GM12878 (cell line): ENCODE results near the gene PLD4. TPM values are rescaled to one million over a fixed set of nuclear protein-coding genes. Genes with fewer than 3 reads are reported as not detected.

ENCODE experiments used
- ATAC-seq: fragments of 200-7000 bp; cut with Tn5 transposase; 3 replicates; pipeline ENCODE4 v1.9.1; 2020; ENCODE audit warnings: mild to moderate bottlenecking, moderate library complexity
- BruUV-seq: library from RNA; stranded (reverse); fragments of 400-500 nt; replicated peaks from 2 replicates; lab custom pipeline; 2021; lab: Mats Ljungman, UMichigan
- CTCF ChIA-PET: fragments of 300-600 bp; sonication (Branson Sonifier 250); formaldehyde crosslinking; extraction: SDS; loops from one replicate; lab custom pipeline; 2021; ENCODE audit warnings: inconsistent platforms; lab: Yijun Ruan, JAX
- POLR2A ChIA-PET: fragments of 350-600 bp; formaldehyde crosslinking; extraction: SDS; loops from one replicate; lab custom pipeline; 2021; ENCODE audit warnings: inconsistent platforms; lab: Charles Lee
- RAD21 ChIA-PET: fragments of 300-600 bp; sonication (Branson Sonifier 250); formaldehyde crosslinking; loops from one replicate; lab custom pipeline; 2023; ENCODE audit warnings: antibody characterized with exemption; ENCODE audit not compliant: unreplicated experiment; lab: Charles Lee
- SMC1A ChIA-PET: fragments of 300-600 bp; sonication (Branson Sonifier 250); formaldehyde crosslinking; loops from one replicate; lab custom pipeline; 2023; ENCODE audit not compliant: unreplicated experiment, uncharacterized antibody; lab: Charles Lee
- DNase-seq: peaks from one replicate; pipeline ENCODE4 v3.0.0-alpha.2; 2011; ENCODE audit warnings: low read depth, low spot score
- FAIRE-seq: peaks from 3 replicates; lab custom pipeline; 2011; peaks lifted over from hg19 to GRCh38; lab: Jason Lieb, UNC
- H2AFZ ChIP-seq: 2 replicates; pipeline ENCODE4 v1.6.0; 2011; ENCODE audit warnings: low read depth, low read length, control low read depth; ENCODE audit not compliant: control insufficient read depth
- H3K27ac ChIP-seq: 2 replicates; pipeline ENCODE4 v1.5.1; 2011; ENCODE audit warnings: control low read depth; ENCODE audit not compliant: control insufficient read depth, insufficient read depth
- H3K27me3 ChIP-seq, 2 experiments: replicated peaks in 1 of 2; 2 replicates each; pipeline versions ENCODE4 v1.6.0 to v1.6.1; 2011; ENCODE audit warnings: low read length in 1 of 2; ENCODE audit not compliant: control insufficient read depth in 2 of 2, insufficient read depth in 2 of 2
- H3K36me3 ChIP-seq, 2 experiments: 2 replicates each; pipeline ENCODE4 v1.5.1; 2011; ENCODE audit warnings: low read length in 1 of 2; ENCODE audit not compliant: control insufficient read depth in 2 of 2, insufficient read depth in 2 of 2
- H3K4me1 ChIP-seq: 2 replicates; pipeline ENCODE4 v1.6.1; 2011; ENCODE audit warnings: mild to moderate bottlenecking, low read length, moderate library complexity, mixed read lengths; ENCODE audit not compliant: control insufficient read depth, insufficient read depth
- H3K4me2 ChIP-seq: 2 replicates; pipeline ENCODE4 v1.6.0; 2011; ENCODE audit warnings: control low read depth; ENCODE audit not compliant: control insufficient read depth, insufficient read depth
- H3K4me3 ChIP-seq: fragments of 200-600 bp; sonication (generic); 2 replicates; pipeline ENCODE4 v1.5.1; 2016
- H3K79me2 ChIP-seq: 2 replicates; pipeline ENCODE4 v1.6.0; 2011; ENCODE audit warnings: low read length; ENCODE audit not compliant: control insufficient read depth, insufficient read depth
- H3K9ac ChIP-seq: 2 replicates; pipeline ENCODE4 v1.8.0; 2011; ENCODE audit warnings: low read length, control low read depth, mixed read lengths; ENCODE audit not compliant: control insufficient read depth, insufficient read depth
- H3K9me3 ChIP-seq: replicated peaks from 3 replicates; pipeline ENCODE4 v1.5.1; 2011; ENCODE audit warnings: mild to moderate bottlenecking, low read length; ENCODE audit not compliant: control insufficient read depth, insufficient read depth
- H4K20me1 ChIP-seq: 2 replicates; pipeline ENCODE4 v1.6.0; 2011; ENCODE audit not compliant: control insufficient read depth, insufficient read depth
- CBFB ChIP-seq: IDR thresholded peaks from 2 replicates; pipeline ENCODE4 v1.6.1; 2016; ENCODE audit warnings: antibody characterized with exemption, low read depth
- CEBPB ChIP-seq, 2 experiments: fragments of 150-350 bp in 1 of 2; IDR thresholded peaks; 2 replicates each; pipeline ENCODE4 v1.6.1; 2012 to 2014; ENCODE audit warnings: low read depth in 2 of 2, low read length in 2 of 2, borderline replicate concordance in 1 of 2, inconsistent platforms in 1 of 2
- EGR1 ChIP-seq, 2 experiments: IDR thresholded peaks; 1 replicate in 1 of 2; 2 replicates in 1 of 2; pipeline ENCODE4 v1.6.1; 2011 to 2012; ENCODE audit warnings: low read depth in 2 of 2, low read length in 2 of 2, borderline replicate concordance in 1 of 2, mild to moderate bottlenecking in 1 of 2, moderate library complexity in 1 of 2
- EP300 ChIP-seq, 2 experiments: fragments of 150-350 bp in 1 of 2; IDR thresholded peaks; 2 replicates each; pipeline ENCODE4 v1.6.1; 2011 to 2012; ENCODE audit warnings: low read depth in 2 of 2, low read length in 2 of 2, borderline replicate concordance in 1 of 2, improper control_type of control experiment in 1 of 2, inconsistent platforms in 1 of 2; ENCODE audit not compliant: control insufficient read depth in 1 of 2
- ESRRA ChIP-seq: IDR thresholded peaks from 2 replicates; pipeline ENCODE4 v1.6.1; 2012; ENCODE audit warnings: mild to moderate bottlenecking, low read length, improper control_type of control experiment
- MEF2A ChIP-seq: IDR thresholded peaks from 2 replicates; pipeline ENCODE4 v1.6.1; 2011; ENCODE audit warnings: low read depth, mild to moderate bottlenecking, low read length, moderate library complexity; ENCODE audit not compliant: insufficient read depth
- NFIC ChIP-seq: IDR thresholded peaks from 2 replicates; pipeline ENCODE4 v1.6.1; 2012; ENCODE audit warnings: low read depth, mild to moderate bottlenecking, inconsistent platforms, low read length, moderate library complexity
- NFYA ChIP-seq: IDR thresholded peaks from 2 replicates; pipeline ENCODE4 v1.6.1; 2011; ENCODE audit warnings: low read depth, mild to moderate bottlenecking, low read length, improper control_type of control experiment, borderline replicate concordance
- POLR2AphosphoS5 ChIP-seq: IDR thresholded peaks from 2 replicates; pipeline ENCODE4 v1.6.1; 2011; ENCODE audit warnings: mild to moderate bottlenecking, low read length, inconsistent platforms
- RAD21 ChIP-seq: IDR thresholded peaks from 2 replicates; pipeline ENCODE4 v1.6.1; 2011; ENCODE audit warnings: mild to moderate bottlenecking, low read depth, low read length, moderate library complexity; ENCODE audit not compliant: insufficient read depth
- RELA ChIP-seq: fragments of 450-650 bp; IDR thresholded peaks from 2 replicates; pipeline ENCODE4 v1.8.0; 2014; ENCODE audit warnings: borderline replicate concordance; ENCODE audit not compliant: partially characterized antibody
- REST ChIP-seq: IDR thresholded peaks from 2 replicates; pipeline ENCODE4 v1.6.1; 2012; ENCODE audit warnings: mild to moderate bottlenecking, low read depth, low read length
- SUZ12 ChIP-seq: fragments of 200-600 bp; sonication (generic); IDR thresholded peaks from one replicate; pipeline ENCODE4 v1.6.1; 2018; ENCODE audit warnings: antibody characterized with exemption, mild to moderate bottlenecking; ENCODE audit not compliant: unreplicated experiment
- TCF12 ChIP-seq: IDR thresholded peaks from 2 replicates; pipeline ENCODE4 v1.6.1; 2011; ENCODE audit warnings: low read depth, mild to moderate bottlenecking, low read length
- WGBS: methylation state at CpG from one replicate; pipeline ENCODE4 v1.1.6; 2016; ENCODE audit warnings: low lambda C conversion rate; ENCODE audit not compliant: insufficient replicate concordance, insufficient coverage; ENCODE audit errors: missing lambda C conversion rate; 5-methylcytosine and 5-hydroxymethylcytosine counted together
- in situ Hi-C: fragments of 300-500 bp; cut with MboI; formaldehyde crosslinking; loops from 9 replicates; pipeline ENCODE4 v1.14.3; 2018; ENCODE audit warnings: mixed read lengths
- intact Hi-C: fragments of 100-400 bp; cut with micrococcal nuclease; formaldehyde crosslinking; loops from one replicate; pipeline ENCODE4 v1.14.2; 2022; ENCODE audit not compliant: unreplicated experiment
- polyA plus RNA-seq, 11 experiments: library from polyadenylated mRNA; depleted of rRNA in 4 of 11; unstranded in 6 of 11; stranded (reverse) in 5 of 11; fragments of >200 nt; fragmentation: Nextera tagmentation in 4 of 11; fragmentation: Illumina TruSeq in 1 of 11; extraction: Ambion mirVana in 4 of 11; extraction: Trizol in 1 of 11; gene quantifications; 1 replicate in 1 of 11; 2 replicates in 10 of 11; pipeline versions ENCODE4 v1.2.1 to v1.2.3, GENCODE V29; 2011 to 2016; ENCODE audit warnings: inconsistent platforms in 2 of 11, missing spikeins in 2 of 11, low read depth in 1 of 11
- total RNA-seq, 4 experiments: library from RNA; depleted of rRNA in 3 of 4; stranded (reverse); fragments of >200 nt in 3 of 4; fragmentation: Illumina TruSeq in 1 of 4; extraction: Trizol in 1 of 4; gene quantifications; 2 replicates each; pipeline versions ENCODE4 v1.2.1 to v1.2.3, GENCODE V29; 2013 to 2021
- TF ChIP-seq, protein P1 (sequence below): IDR thresholded peaks from 2 replicates; pipeline ENCODE4 v1.6.1; 2011; ENCODE audit warnings: low read depth, mild to moderate bottlenecking, low read length, moderate library complexity, borderline replicate concordance; ENCODE audit errors: extremely low read depth

Gene PLD4
- total and polyA plus RNA-seq, 10 of the 15 experiments (the other 5 are each of a cell fraction or from before 2014, with no cell fraction given) = 0.20 to 57.7 (median 9.9) TPM

GRCh38 chr14:104982548-104983230, 58.0 kb downstream of the PLD4 start:
- no peak for TF ChIP-seq NFIC
- TF ChIP-seq TCF12 = no peak
- TF ChIP-seq SUZ12 = no peak
- no peak for TF ChIP-seq EP300 (IDR thresholded peaks at IDR 0.05; ENCODE audit: borderline replicate concordance in 1 of 2, control insufficient read depth in 1 of 2, low read depth in 2 of 2, low read length in 2 of 2)
- TF ChIP-seq, protein P1, sequence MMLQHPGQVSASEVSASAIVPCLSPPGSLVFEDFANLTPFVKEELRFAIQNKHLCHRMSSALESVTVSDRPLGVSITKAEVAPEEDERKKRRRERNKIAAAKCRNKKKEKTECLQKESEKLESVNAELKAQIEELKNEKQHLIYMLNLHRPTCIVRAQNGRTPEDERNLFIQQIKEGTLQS = no peak
- TF ChIP-seq ESRRA = no peak
- TF ChIP-seq REST = no peak
- no peak for TF ChIP-seq NFYA
- TF ChIP-seq RAD21 = no peak
- no peak for TF ChIP-seq CBFB
- no peak for TF ChIP-seq EGR1 (IDR thresholded peaks at IDR 0.05; ENCODE audit: borderline replicate concordance in 1 of 2, low read depth in 2 of 2, low read length in 2 of 2)
- TF ChIP-seq MEF2A = no peak
- no peak for TF ChIP-seq POLR2AphosphoS5
- TF ChIP-seq CEBPB (IDR thresholded peaks at IDR 0.05; ENCODE audit: borderline replicate concordance in 1 of 2, low read depth in 2 of 2, low read length in 2 of 2) = no peak
- TF ChIP-seq RELA = no peak
- Histone ChIP-seq H2AFZ (no peak overlapping the region), H3K9me3 (no peaks in the 10 kb centered on the region), H3K9ac (no peak overlapping the region), H3K79me2 (no peaks in the 10 kb centered on the region), H3K27ac (no peak overlapping the region), H4K20me1 (no peaks in the 10 kb centered on the region), H3K4me3 (no peak overlapping the region), H3K4me2 (no peak overlapping the region), H3K27me3 (peaks cover 3 to 4% of the 10 kb centered on the region in 2 experiments), H3K4me1 (no peaks in the 10 kb centered on the region; the same call in 1 of the 2 replicates), H3K36me3 (no peaks in the 10 kb centered on the region)
- intact Hi-C loops (no loop called here), in situ Hi-C loops (loop anchor here (5.0 kb wide), 1 partner anchor 65 kb away; no protein-coding TSS in a partner anchor)
- ChIA-PET POLR2A (no interaction called here), SMC1A (no interaction called here), RAD21 (interaction anchor here (3.0 kb wide), 1 partner anchor 36 kb away, joined by 15 read pairs; no protein-coding TSS in a partner anchor), CTCF (interaction anchor here (1.5 kb wide), 1 partner anchor 108 kb away, joined by 3 read pairs; no protein-coding TSS in a partner anchor)
- ATAC-seq (no peak), DNase-seq (no peak), FAIRE-seq (no peak)
- 19% methylated on average over 10 of the region's 10 CpGs for WGBS
- BruUV-seq = no TSS peak
